ENCODE results near the gene ATP6V1B1.

- TF ChIP-seq HNF4A (CRISPR knock-in tag; IDR thresholded peaks at IDR 0.05) (no peak), REXO4 (CRISPR knock-in tag; IDR thresholded peaks at IDR 0.05; ENCODE audit: borderline replicate concordance) (no peak), ZBTB37 (CRISPR knock-in tag; IDR thresholded peaks at IDR 0.05) (no peak), MXD1 (CRISPR knock-in tag; IDR thresholded peaks at IDR 0.05) (no peak), NCOA2 (CRISPR knock-in tag; IDR thresholded peaks at IDR 0.05) (no peak), ZNF605 (CRISPR knock-in tag; IDR thresholded peaks at IDR 0.05) (no peak), ZNF513 (CRISPR knock-in tag; conservative IDR thresholded peaks at IDR 0.05) (no peak), FIP1L1 (IDR thresholded peaks at IDR 0.05; ENCODE audit: borderline replicate concordance, insufficient read depth, low read depth, low read length) (no peak), ZNF124 (CRISPR knock-in tag; IDR thresholded peaks at IDR 0.05) (no peak)
Measured at GRCh38 chr2:70964133-70964532, 28.4 kb downstream of the ATP6V1B1 start.

Data from HepG2 (cell line).